Astrocyte (in vitro differentiated cells and primary cell): Measurements from ENCODE around the gene ZBTB7B.

ENCODE experiments used
- EZH2 ChIP-seq: IDR thresholded peaks from 2 replicates; pipeline ENCODE4 v1.6.1; 2012; ENCODE audit warnings: mild to moderate bottlenecking, low read length, inconsistent platforms; ENCODE audit not compliant: insufficient read depth
- TF ChIP-seq, protein P1 (sequence below): IDR thresholded peaks from 2 replicates; pipeline ENCODE4 v1.5.1; 2011; ENCODE audit warnings: low read depth, mild to moderate bottlenecking, inconsistent platforms, low read length, moderate library complexity; ENCODE audit not compliant: insufficient read depth

DNA sequence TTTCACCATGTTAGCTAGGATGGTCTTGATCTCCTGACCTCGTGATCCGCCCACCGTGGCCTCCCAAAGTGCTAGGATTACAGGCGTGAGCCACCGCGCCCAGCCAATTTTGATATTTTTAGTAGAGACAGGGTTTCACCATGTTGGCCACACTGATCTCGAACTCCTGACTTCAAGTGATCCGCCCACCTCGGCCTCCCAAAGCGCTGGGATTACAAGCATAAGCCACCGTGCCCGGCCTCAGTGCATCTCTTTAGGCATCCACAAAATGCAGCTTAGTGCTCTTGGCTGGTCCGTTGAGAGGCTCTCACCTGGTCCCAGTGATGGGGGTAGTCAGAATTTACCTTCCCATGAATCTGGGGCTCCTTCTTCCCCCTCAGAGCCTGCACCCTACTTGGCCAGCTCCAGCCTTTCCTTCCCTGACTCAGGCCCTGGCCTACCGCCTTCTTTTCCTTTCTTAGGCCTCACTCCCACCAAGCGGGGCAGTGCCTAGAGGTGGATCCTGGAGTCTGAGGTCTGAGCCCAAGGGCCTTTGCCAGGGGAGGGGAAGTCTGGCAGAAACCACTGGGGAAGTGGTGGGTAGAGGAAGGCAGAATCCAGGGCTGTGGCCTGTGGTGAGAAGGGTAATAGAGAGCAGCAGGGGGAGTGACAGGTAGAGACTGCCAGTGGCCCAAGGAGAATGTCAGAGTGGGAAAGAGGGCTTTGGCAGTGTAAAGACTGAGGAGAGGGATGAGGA, 5.5 kb upstream of the ZBTB7B start:
- TF ChIP-seq, protein P1, sequence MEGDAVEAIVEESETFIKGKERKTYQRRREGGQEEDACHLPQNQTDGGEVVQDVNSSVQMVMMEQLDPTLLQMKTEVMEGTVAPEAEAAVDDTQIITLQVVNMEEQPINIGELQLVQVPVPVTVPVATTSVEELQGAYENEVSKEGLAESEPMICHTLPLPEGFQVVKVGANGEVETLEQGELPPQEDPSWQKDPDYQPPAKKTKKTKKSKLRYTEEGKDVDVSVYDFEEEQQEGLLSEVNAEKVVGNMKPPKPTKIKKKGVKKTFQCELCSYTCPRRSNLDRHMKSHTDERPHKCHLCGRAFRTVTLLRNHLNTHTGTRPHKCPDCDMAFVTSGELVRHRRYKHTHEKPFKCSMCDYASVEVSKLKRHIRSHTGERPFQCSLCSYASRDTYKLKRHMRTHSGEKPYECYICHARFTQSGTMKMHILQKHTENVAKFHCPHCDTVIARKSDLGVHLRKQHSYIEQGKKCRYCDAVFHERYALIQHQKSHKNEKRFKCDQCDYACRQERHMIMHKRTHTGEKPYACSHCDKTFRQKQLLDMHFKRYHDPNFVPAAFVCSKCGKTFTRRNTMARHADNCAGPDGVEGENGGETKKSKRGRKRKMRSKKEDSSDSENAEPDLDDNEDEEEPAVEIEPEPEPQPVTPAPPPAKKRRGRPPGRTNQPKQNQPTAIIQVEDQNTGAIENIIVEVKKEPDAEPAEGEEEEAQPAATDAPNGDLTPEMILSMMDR: no peak
- TF ChIP-seq EZH2: no peak
